ENCODE results near the gene KRTAP10-4.

KRTAP10-4 gene

GRCh38 chr21:44571844-44572782, 1.4 kb upstream of the KRTAP10-4 start:
- TF ChIP-seq CTCF (IDR thresholded peaks at IDR 0.05; ENCODE audit: low read depth, low read length) = no peak
- no peak overlapping the region for H3K4me3 ChIP-seq (ENCODE audit: low read depth, low read length)

GRCh38 chr21:44572959-44573583, 458 bp upstream of the KRTAP10-4 start:
- no peak overlapping the region for H3K4me3 ChIP-seq (ENCODE audit: low read depth, low read length)
- no peak for TF ChIP-seq CTCF (IDR thresholded peaks at IDR 0.05; ENCODE audit: low read depth, low read length)

- no peak overlapping the region for H3K4me3 ChIP-seq (ENCODE audit: low read depth, low read length)
- TF ChIP-seq CTCF (IDR thresholded peaks at IDR 0.05; ENCODE audit: low read depth, low read length) = no peak
These were observed 1.2 kb downstream of the KRTAP10-4 start for GRCh38 chr21:44574457-44575306.

GRCh38 chr21:44575307-44576024, 1.9 kb downstream of the KRTAP10-4 start:
- TF ChIP-seq CTCF (IDR thresholded peaks at IDR 0.05; ENCODE audit: low read depth, low read length) = no peak

GRCh38 chr21:44576025-44576420, 2.5 kb downstream of the KRTAP10-4 start:
- no peak for TF ChIP-seq CTCF (IDR thresholded peaks at IDR 0.05; ENCODE audit: low read depth, low read length)
- no peak overlapping the region for H3K4me3 ChIP-seq (ENCODE audit: low read depth, low read length)

More at GRCh38 chr21:44575307-44576024, 1.9 kb downstream of the KRTAP10-4 start:
- no peak overlapping the region for H3K4me3 ChIP-seq (ENCODE audit: low read depth, low read length)

- TF ChIP-seq CTCF (IDR thresholded peaks at IDR 0.05; ENCODE audit: low read depth, low read length) = no peak
- no peak overlapping the region for H3K4me3 ChIP-seq (ENCODE audit: low read depth, low read length)
These were observed 5.0 kb downstream of the KRTAP10-4 start for GRCh38 chr21:44578371-44579055.
